WI38 (cell line): ENCODE results near the gene TECR.

Experiments used
- H3K4me3 ChIP-seq: 2 replicates; pipeline ENCODE4 v1.5.1; 2011; ENCODE audit warnings: low read depth, mild to moderate bottlenecking, control low read depth, low read length
- CTCF ChIP-seq: IDR thresholded peaks from 2 replicates; pipeline ENCODE4 v1.5.1; 2012; ENCODE audit warnings: low read depth, mild to moderate bottlenecking, control low read depth, low read length

Gene TECR

GRCh38 chr19:14553042-14553938 is 23.9 kb downstream of the TECR start:
- TF ChIP-seq CTCF = no peak
- H3K4me3 ChIP-seq = no peak overlapping the region

GRCh38 chr19:14553939-14554243 is 24.5 kb downstream of the TECR start:
- no peak overlapping the region for H3K4me3 ChIP-seq
- no peak for TF ChIP-seq CTCF

DNA sequence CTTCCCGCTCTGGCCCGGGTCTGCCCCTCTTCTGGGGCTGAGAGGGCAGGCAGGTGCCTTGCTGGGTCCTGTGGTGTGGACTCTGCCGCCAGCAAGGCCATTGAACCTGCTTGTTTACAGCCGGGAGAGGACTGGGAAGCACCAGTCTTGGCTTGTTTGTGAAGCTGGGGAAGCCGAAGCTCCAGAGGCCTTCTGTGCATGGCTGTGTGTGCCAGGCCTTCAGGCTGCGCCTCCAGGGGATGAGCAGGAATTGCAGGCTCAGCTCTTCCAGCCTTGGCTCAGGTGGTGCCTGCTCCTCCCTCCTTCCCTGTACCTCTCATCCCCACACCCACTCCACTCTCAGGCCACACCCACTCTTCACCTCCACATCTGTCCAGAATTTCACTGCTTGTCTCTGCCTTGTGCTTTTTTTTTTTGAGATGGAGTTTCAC is 25.0 kb downstream of the TECR start:
- no peak overlapping the region for H3K4me3 ChIP-seq
- TF ChIP-seq CTCF = no peak

GRCh38 chr19:14555918-14556661 is 26.7 kb downstream of the TECR start:
- H3K4me3 ChIP-seq = no peak overlapping the region
- TF ChIP-seq CTCF = no peak

GRCh38 chr19:14556662-14557188 is 27.3 kb downstream of the TECR start:
- no peak overlapping the region for H3K4me3 ChIP-seq
- peak; percentile 96 for TF ChIP-seq CTCF

DNA sequence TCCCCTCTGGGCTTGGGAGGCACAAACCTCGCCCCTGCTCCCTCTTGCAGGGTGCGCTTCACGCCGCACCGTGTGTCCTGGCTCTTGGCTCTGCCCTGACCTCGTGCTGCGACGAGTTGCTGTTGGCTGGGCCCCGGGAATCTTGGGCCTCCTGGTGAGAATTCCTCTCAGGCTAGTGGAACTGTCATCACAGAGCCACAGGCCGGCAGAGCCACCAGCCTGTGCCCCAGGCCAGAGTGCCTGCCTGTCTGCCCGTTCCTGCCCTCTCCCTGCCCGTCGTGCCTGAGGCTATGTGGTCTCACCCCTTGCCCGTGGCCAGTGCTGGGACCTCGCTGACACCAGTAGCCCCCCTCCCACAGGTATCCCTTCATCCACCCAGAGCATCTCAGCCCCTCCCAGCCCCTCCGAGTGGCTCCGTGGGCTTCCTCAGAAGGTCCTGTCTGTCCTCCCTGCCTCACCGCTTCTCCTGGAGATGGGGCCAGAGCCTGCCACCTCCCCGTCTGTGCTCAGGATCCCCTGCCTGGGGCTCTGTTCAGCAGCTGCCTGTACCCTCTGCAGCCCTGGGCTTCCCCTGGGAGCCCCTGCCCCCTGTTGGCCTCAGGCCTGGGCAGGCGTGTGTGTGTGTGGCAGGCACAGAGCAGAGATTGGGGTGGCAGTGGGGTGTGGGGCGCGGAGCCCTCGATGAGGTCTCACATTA is 29.1 kb downstream of the TECR start:
- no peak overlapping the region for H3K4me3 ChIP-seq
- no peak for TF ChIP-seq CTCF
